CD4-positive, CD25-positive, alpha-beta regulatory T cell (primary cell): ENCODE data around the gene PML. TPM values are rescaled to one million over a fixed set of nuclear protein-coding genes. Genes with fewer than 3 reads are reported as not detected.

Experiments
- ATAC-seq, 2 donors: fragments of 150-1000 bp; cut with Tn5 transposase; one replicate each; pipeline ENCODE4 v1.10.0; 2021; ENCODE audit warnings: low read depth in 2 of 2, moderate number of reproducible peaks in 2 of 2, moderate library complexity in 1 of 2
- DNase-seq, 3 donors: peaks; one replicate each; pipeline versions ENCODE4 v3.0.0 to v3.0.0-alpha.2; 2012 to 2022; ENCODE audit warnings: mixed read lengths in 1 of 3
- H3K27ac ChIP-seq: one replicate; pipeline ENCODE4 v1.7.0; 2013; ENCODE audit warnings: mild to moderate bottlenecking, low read length; ENCODE audit not compliant: insufficient read depth, poor library complexity, severe bottlenecking
- H3K27me3 ChIP-seq: one replicate; pipeline ENCODE4 v1.7.0; 2013; ENCODE audit warnings: low read length; ENCODE audit not compliant: control insufficient read depth, insufficient read depth
- H3K36me3 ChIP-seq: one replicate; pipeline ENCODE4 v1.7.0; 2013; ENCODE audit warnings: mild to moderate bottlenecking, low read length, moderate library complexity; ENCODE audit not compliant: control insufficient read depth, insufficient read depth
- H3K4me1 ChIP-seq: 2 replicates; pipeline ENCODE4 v1.7.0; 2013; ENCODE audit warnings: mild to moderate bottlenecking, low read length; ENCODE audit not compliant: insufficient read depth, control insufficient read depth, poor library complexity, severe bottlenecking
- H3K4me3 ChIP-seq: one replicate; pipeline ENCODE4 v1.7.0; 2013; ENCODE audit warnings: low read depth, mild to moderate bottlenecking, low read length, moderate library complexity
- H3K9me3 ChIP-seq, 2 experiments: 1 replicate in 1 of 2; 2 replicates in 1 of 2; pipeline ENCODE4 v1.7.0; 2013; ENCODE audit warnings: low read length in 2 of 2, mild to moderate bottlenecking in 1 of 2, moderate library complexity in 1 of 2; ENCODE audit not compliant: control insufficient read depth in 2 of 2
- H3K27ac Mint-ChIP-seq, 3 donors: one replicate each; pipeline ENCODE4 v1.8.0; 2020 to 2022; ENCODE audit warnings: mild to moderate bottlenecking in 3 of 3, mixed read lengths in 3 of 3, moderate library complexity in 2 of 3
- H3K27me3 Mint-ChIP-seq: one replicate; pipeline ENCODE4 v1.8.0; 2022; ENCODE audit warnings: mild to moderate bottlenecking, mixed read lengths
- H3K36me3 Mint-ChIP-seq: one replicate; pipeline ENCODE4 v1.8.0; 2020; ENCODE audit warnings: mixed read lengths
- H3K4me1 Mint-ChIP-seq, 4 donors: one replicate each; pipeline ENCODE4 v1.8.0; 2020 to 2022; ENCODE audit warnings: mixed read lengths in 4 of 4, mild to moderate bottlenecking in 1 of 4
- H3K4me3 Mint-ChIP-seq, 4 donors: one replicate each; pipeline ENCODE4 v1.8.0; 2020 to 2022; ENCODE audit warnings: mild to moderate bottlenecking in 4 of 4, mixed read lengths in 4 of 4, moderate library complexity in 3 of 4
- H3K9me3 Mint-ChIP-seq, 7 donors: one replicate each; pipeline ENCODE4 v1.8.0; 2020 to 2022; ENCODE audit warnings: mixed read lengths in 7 of 7, mild to moderate bottlenecking in 3 of 7, moderate library complexity in 2 of 7
- polyA plus RNA-seq, 4 donors: library from polyadenylated mRNA; unstranded; fragments of 300-500 nt; fragmentation: Illumina TruSeq; gene quantifications; one replicate each; pipeline ENCODE4 v1.2.3, GENCODE V29; 2021
- total RNA-seq: library from RNA; stranded (reverse); gene quantifications from one replicate; pipeline ENCODE4 v1.2.3, GENCODE V29; 2022

The PML gene
- total and polyA plus RNA-seq, 5 donors from 2014 or later, result 13.7 to 57.6 (median 23.2) TPM

DNA sequence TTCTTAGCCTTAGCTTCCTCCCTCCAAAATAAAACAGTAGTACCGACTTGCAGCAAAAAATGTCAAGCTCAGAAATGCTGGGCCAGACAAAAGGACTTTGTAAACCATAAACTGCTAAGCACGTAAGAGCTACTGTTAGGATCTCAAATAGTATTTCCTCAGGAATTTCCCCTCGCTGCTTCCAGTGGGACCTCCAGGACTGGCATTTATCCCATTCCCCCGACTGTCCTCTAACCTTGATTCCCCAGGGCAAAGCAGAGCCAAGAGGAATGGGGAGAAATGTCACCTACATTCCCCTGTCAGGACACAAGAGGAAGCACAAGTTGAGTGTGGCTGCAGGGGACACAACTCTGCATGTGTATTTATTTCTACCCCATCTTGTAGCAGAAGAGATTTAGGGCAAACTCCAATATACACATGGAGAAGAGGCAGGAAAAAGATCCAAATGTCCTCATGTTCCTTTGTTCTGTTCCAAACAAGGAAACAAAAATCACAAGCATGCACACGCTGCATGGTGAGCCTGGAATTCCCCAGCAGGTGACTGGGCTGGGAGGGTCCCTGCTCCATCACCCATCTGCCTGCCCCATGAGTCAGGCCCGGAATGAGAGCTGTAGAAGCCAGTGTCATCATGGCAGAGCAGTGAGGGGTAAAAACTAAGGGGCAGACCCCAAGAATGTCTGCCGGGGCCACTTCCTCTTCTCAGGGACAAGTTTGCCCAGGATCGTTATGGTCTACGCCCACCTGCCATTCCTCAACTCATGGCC, 6.7 kb upstream of the PML start:
- peaks cover 0 to 28% (median 5%) of the 10 kb centered on the region in 4 donors for H3K4me1 Mint-ChIP-seq
- DNase-seq, result no peak
- Histone ChIP-seq H3K27ac (no peak overlapping the region), H3K27me3 (no peaks in the 10 kb centered on the region), H3K4me1 (peaks cover 15% of the 10 kb centered on the region), H3K36me3 (peaks cover 6% of the 10 kb centered on the region), H3K9me3 (no peaks in the 10 kb centered on the region), H3K4me3 (no peak overlapping the region)
- H3K27me3 Mint-ChIP-seq, result no peaks in the 10 kb centered on the region
- peaks cover 23% of the 10 kb centered on the region for H3K36me3 Mint-ChIP-seq
- no peak overlapping the region for H3K27ac Mint-ChIP-seq
- H3K9me3 Mint-ChIP-seq, result no peaks in the 10 kb centered on the region
- peak overlapping the region in 1 of 4 donors; percentile 41 for H3K4me3 Mint-ChIP-seq
- no peak for ATAC-seq

DNA sequence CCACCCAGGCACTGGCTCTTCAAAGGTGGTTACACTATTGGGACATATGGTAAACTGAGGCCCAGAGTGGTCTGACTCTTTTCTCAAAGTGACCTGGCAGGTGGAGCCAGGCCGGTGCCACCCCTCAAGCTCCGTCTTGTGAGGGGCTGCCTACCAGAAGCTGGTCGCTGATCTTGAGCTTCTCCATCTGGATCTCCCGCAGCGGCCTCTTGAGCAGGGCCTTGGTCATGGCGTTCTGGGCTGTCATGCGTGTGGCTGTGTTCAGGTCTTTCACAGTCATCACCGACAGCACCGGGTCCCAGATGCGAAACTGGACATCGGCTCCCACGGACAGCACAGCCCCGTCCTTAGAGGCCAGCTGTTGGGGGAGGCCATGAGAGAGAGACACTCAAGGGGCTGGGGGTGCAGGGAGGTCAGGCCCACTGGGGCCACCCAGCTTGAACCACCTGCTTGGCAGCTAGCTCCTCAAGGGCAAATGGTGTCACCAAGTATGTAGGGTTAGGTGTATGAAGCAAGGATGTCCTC, 6.0 kb upstream of the PML start:
- Mint-ChIP-seq H3K4me1 (peaks cover 0 to 34% (median 5%) of the 10 kb centered on the region in 4 donors), H3K4me3 (no peak overlapping the region), H3K9me3 (no peaks in the 10 kb centered on the region), H3K27me3 (no peaks in the 10 kb centered on the region), H3K27ac (no peak overlapping the region), H3K36me3 (peaks cover 23% of the 10 kb centered on the region)
- DNase-seq, result no peak
- no peaks in the 10 kb centered on the region for H3K9me3 ChIP-seq
- H3K27ac ChIP-seq, result no peak overlapping the region
- peaks cover 21% of the 10 kb centered on the region for H3K4me1 ChIP-seq
- no peaks in the 10 kb centered on the region for H3K27me3 ChIP-seq
- ATAC-seq, result no peak
- H3K4me3 ChIP-seq, result no peak overlapping the region
- peaks cover 6% of the 10 kb centered on the region for H3K36me3 ChIP-seq

DNA sequence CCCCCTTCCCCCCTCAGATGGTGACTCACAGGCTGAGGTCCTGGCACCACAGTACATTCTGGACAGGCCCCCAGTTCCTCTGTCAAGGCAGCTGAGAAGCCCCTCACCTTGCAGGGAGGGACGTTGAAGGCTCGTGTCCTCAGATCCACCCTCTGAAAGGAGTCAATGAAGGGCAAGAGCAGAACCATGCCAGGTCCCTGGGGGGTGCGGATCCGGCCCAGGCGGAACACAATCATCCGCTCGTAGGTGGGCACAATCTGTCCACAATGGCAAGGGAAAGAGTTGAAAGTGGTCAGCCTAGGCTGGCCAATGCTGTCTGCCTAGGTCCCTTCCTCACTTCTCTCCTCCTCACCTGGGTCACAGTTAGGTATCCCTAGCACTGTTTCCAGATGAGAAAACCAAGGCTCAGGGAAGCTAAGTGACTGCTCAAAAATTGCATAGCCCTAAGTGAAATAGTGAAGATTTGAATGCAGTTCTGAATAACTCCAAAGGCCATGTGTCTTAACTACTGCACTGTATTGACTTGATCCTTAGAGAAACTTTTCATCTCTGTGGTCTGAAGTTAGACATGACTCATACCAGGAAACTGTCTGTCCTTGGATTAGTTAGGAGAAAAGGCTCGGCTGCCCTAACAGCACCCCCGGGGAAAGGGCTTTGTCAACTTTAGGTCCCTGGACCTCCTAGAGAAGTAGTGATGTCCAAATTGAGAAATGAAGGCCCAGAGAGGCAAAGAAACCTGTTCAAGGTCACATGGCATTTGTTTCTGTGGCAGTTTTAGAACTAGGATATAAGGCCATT, 5.3 kb upstream of the PML start:
- no peaks in the 10 kb centered on the region for H3K36me3 ChIP-seq
- peak overlapping the region in 1 of 4 donors; percentile 92 for H3K4me3 Mint-ChIP-seq
- H3K4me1 ChIP-seq, result peaks cover 28% of the 10 kb centered on the region
- no peaks in the 10 kb centered on the region for H3K9me3 Mint-ChIP-seq
- H3K4me3 ChIP-seq, result no peak overlapping the region
- H3K27ac ChIP-seq, result no peak overlapping the region
- no peak for ATAC-seq
- peaks cover 0 to 41% (median 9%) of the 10 kb centered on the region in 4 donors for H3K4me1 Mint-ChIP-seq
- DNase-seq, result no peak
- peaks cover 2% of the 10 kb centered on the region for H3K27me3 Mint-ChIP-seq
- no peaks in the 10 kb centered on the region for H3K27me3 ChIP-seq
- H3K27ac Mint-ChIP-seq, result no peak overlapping the region
- no peaks in the 10 kb centered on the region for H3K9me3 ChIP-seq
- H3K36me3 Mint-ChIP-seq, result peaks cover 20% of the 10 kb centered on the region

- no peak overlapping the region for H3K27ac Mint-ChIP-seq
- ATAC-seq, result no peak
- H3K27me3 ChIP-seq, result no peaks in the 10 kb centered on the region
- peaks cover 0 to 51% (median 16%) of the 10 kb centered on the region in 4 donors for H3K4me1 Mint-ChIP-seq
- peaks cover 4% of the 10 kb centered on the region for H3K27me3 Mint-ChIP-seq
- H3K4me3 Mint-ChIP-seq, result peak overlapping the region; percentile 78 to 92 (median 84)
- H3K36me3 Mint-ChIP-seq, result peaks cover 20% of the 10 kb centered on the region
- H3K4me3 ChIP-seq, result no peak overlapping the region
- H3K36me3 ChIP-seq, result no peaks in the 10 kb centered on the region
- H3K27ac ChIP-seq, result no peak overlapping the region
- H3K9me3 Mint-ChIP-seq, result no peaks in the 10 kb centered on the region
- no peak for DNase-seq
- peaks cover 38% of the 10 kb centered on the region for H3K4me1 ChIP-seq
- H3K9me3 ChIP-seq, result no peaks in the 10 kb centered on the region
Measured at GRCh38 chr15:73990250-73991005, 4.1 kb upstream of the PML start.

DNA sequence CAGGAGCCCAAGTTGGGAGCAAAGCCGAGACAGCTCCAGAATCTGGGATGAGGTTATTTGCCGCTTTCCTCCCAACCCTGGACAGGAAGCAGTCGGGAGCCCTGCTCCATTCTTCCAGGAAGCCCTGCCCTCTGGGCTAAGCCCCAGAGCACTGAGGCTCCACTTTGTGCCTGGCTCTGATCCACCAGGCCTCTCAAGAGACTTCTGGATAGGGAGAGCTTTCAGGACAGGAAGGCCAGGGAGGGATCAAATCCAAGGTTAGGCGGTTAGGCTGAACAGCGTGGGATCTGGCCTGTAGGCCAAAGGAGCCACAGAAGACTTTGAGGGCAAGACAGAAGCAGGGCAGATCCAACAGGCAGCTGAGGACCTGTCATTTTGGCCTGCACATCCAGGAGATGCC, 3.3 kb upstream of the PML start:
- peak overlapping the region; percentile 66 for H3K27ac ChIP-seq
- Mint-ChIP-seq H3K36me3 (peaks cover 13% of the 10 kb centered on the region), H3K27ac (peak overlapping the region in 2 of 3 donors; percentile 69 to 85), H3K4me1 (peaks cover 4 to 54% (median 21%) of the 10 kb centered on the region in 4 donors), H3K9me3 (no peaks in the 10 kb centered on the region), H3K27me3 (peaks cover 4% of the 10 kb centered on the region), H3K4me3 (peak overlapping the region; percentile 84 to 92 (median 88))
- DNase-seq (no peak), ATAC-seq (no peak)
- no peaks in the 10 kb centered on the region for H3K9me3 ChIP-seq
- H3K36me3 ChIP-seq, result no peaks in the 10 kb centered on the region
- H3K27me3 ChIP-seq, result no peaks in the 10 kb centered on the region
- peaks cover 47% of the 10 kb centered on the region for H3K4me1 ChIP-seq
- peak overlapping the region; percentile 71 for H3K4me3 ChIP-seq

GRCh38 chr15:73991726-73992593, 2.6 kb upstream of the PML start, which contains the start of gene STOML1:
STOML1 (minus strand) TSS chr15:73992295; CDS start chr15:73992223, 72 bp downstream.
- Histone ChIP-seq H3K9me3 (no peaks in the 10 kb centered on the region), H3K36me3 (no peaks in the 10 kb centered on the region), H3K27me3 (no peaks in the 10 kb centered on the region), H3K27ac (peak within 1 kb of the TSS; percentile 66), H3K4me3 (peak within 1 kb of the TSS; percentile 71), H3K4me1 (peaks cover 54% of the 10 kb centered on the region)
- H3K27me3 Mint-ChIP-seq, result peaks cover 4% of the 10 kb centered on the region
- H3K27ac Mint-ChIP-seq, result peak within 1 kb of the TSS in 2 of 3 donors; percentile 69 to 85
- DNase-seq, result peak; percentile 88 to 96 (median 92)
- H3K36me3 Mint-ChIP-seq, result peaks cover 9% of the 10 kb centered on the region
- ATAC-seq, result peak; percentile 82 to 87
- peak within 1 kb of the TSS; percentile 92 to 99 (median 96) for H3K4me3 Mint-ChIP-seq
- H3K9me3 Mint-ChIP-seq, result no peaks in the 10 kb centered on the region
- H3K4me1 Mint-ChIP-seq, result peaks cover 11 to 61% (median 26%) of the 10 kb centered on the region in 4 donors
